GM12875 (cell line): ENCODE data around the gene CELF2.

Experiments
- H3K4me3 ChIP-seq: one replicate; pipeline ENCODE4 v1.5.1; 2011; ENCODE audit warnings: low read depth, low read length, control low read depth
- CTCF ChIP-seq: IDR thresholded peaks from 2 replicates; pipeline ENCODE4 v1.5.1; 2011; ENCODE audit warnings: low read depth, mild to moderate bottlenecking, control low read depth, inconsistent platforms, low read length, moderate library complexity, borderline replicate concordance; ENCODE audit not compliant: insufficient read depth

Gene CELF2

GRCh38 chr10:11335881-11336430 lies 318.3 kb downstream of the CELF2 start:
- H3K4me3 ChIP-seq, result no peak overlapping the region
- no peak for TF ChIP-seq CTCF

DNA sequence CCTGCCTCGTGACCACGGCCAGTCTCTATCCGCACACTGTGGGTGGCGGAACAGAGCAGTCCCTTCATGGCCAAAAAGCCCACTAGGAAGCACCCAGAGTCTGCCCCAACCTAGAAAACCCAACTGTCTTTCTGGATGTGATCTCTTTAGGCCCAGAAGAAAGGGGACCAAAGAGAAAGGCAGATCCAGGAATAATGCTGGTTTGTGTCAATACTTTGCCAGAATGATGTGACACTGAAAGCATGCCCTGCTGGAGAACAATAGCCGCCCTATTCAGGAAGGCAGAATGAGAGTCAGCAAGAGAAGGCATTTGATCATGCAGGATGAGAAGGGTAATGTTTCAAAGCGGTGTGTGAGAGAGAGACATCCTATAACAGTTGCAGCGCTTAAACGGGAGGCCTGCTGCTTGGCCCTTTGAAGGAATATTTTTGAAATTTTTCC lies 319.1 kb downstream of the CELF2 start:
- no peak overlapping the region for H3K4me3 ChIP-seq
- no peak for TF ChIP-seq CTCF

DNA sequence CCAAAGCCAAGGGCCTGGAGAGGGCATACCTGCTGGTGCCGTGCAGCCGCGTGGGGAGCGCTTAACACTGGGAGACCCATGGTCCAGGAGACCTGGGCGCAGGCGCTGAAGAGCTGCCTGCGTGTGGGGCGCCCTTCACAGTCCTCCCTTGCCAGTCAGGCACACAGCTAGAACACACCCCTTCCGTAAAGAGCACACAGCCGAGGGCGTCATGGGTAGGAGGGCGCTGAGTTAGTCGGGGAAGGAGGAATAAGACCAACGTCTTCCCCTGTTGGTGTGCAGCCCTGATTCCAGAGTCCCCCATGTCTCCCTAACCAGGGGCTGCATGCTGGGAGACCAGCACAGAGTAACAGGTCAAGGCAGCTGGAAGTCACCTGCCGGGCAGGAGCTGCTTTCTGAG lies 319.8 kb downstream of the CELF2 start:
- TF ChIP-seq CTCF, result no peak
- no peak overlapping the region for H3K4me3 ChIP-seq

GRCh38 chr10:11338160-11338844 lies 320.6 kb downstream of the CELF2 start:
- H3K4me3 ChIP-seq, result no peak overlapping the region

GRCh38 chr10:11339013-11339412 lies 321.3 kb downstream of the CELF2 start:
- H3K4me3 ChIP-seq, result no peak overlapping the region
- no peak for TF ChIP-seq CTCF

More at GRCh38 chr10:11338160-11338844, 320.6 kb downstream of the CELF2 start:
- no peak for TF ChIP-seq CTCF

GRCh38 chr10:11339660-11340059 lies 322.0 kb downstream of the CELF2 start:
- no peak for TF ChIP-seq CTCF
- no peak overlapping the region for H3K4me3 ChIP-seq
